B cell (primary cell): ENCODE data around the gene MED8.

Experiments used
- EZH2 ChIP-seq: IDR thresholded peaks from 2 replicates; pipeline ENCODE4 v1.6.1; 2012; ENCODE audit warnings: borderline replicate concordance, low read depth, mild to moderate bottlenecking, moderate library complexity, low read length; ENCODE audit not compliant: insufficient read depth, poor library complexity, severe bottlenecking
- TF ChIP-seq, protein P1 (sequence below): fragments of 200-600 bp; IDR thresholded peaks from one replicate; pipeline ENCODE4 v1.8.0; 2022; ENCODE audit warnings: antibody characterized with exemption, mild to moderate bottlenecking

GRCh38 chr1:43348343-43348808 lies 41.2 kb downstream of the MED8 start:
- TF ChIP-seq, protein P1, sequence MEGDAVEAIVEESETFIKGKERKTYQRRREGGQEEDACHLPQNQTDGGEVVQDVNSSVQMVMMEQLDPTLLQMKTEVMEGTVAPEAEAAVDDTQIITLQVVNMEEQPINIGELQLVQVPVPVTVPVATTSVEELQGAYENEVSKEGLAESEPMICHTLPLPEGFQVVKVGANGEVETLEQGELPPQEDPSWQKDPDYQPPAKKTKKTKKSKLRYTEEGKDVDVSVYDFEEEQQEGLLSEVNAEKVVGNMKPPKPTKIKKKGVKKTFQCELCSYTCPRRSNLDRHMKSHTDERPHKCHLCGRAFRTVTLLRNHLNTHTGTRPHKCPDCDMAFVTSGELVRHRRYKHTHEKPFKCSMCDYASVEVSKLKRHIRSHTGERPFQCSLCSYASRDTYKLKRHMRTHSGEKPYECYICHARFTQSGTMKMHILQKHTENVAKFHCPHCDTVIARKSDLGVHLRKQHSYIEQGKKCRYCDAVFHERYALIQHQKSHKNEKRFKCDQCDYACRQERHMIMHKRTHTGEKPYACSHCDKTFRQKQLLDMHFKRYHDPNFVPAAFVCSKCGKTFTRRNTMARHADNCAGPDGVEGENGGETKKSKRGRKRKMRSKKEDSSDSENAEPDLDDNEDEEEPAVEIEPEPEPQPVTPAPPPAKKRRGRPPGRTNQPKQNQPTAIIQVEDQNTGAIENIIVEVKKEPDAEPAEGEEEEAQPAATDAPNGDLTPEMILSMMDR: no peak
- TF ChIP-seq EZH2: no peak
